Neural progenitor cell (in vitro differentiated cells): Measurements from ENCODE around the gene RARRES2. TPM values are rescaled to one million over a fixed set of nuclear protein-coding genes. Genes with fewer than 3 reads are reported as not detected.
A peak's percentile ranks its signal among the peaks of the same experiment; 100 is the strongest.

Experiments used
- DNase-seq: peaks from one replicate; pipeline ENCODE4 v3.0.0-alpha.2; 2016; ENCODE audit warnings: low spot score
- H2AFZ ChIP-seq: fragments of 200-600 bp; sonication (generic); replicated peaks from 2 replicates; pipeline ENCODE4 v1.6.1; 2016; ENCODE audit warnings: antibody characterized with exemption
- H3F3A ChIP-seq: fragments of 200-600 bp; sonication (generic); 2 replicates; pipeline ENCODE4 v1.6.1; 2016; ENCODE audit warnings: antibody characterized with exemption, low read depth
- H3K27ac ChIP-seq: fragments of 200-600 bp; sonication (generic); 2 replicates; pipeline ENCODE4 v1.5.1; 2016; ENCODE audit warnings: mild to moderate bottlenecking
- H3K27me3 ChIP-seq: fragments of 200-600 bp; sonication (generic); 2 replicates; pipeline ENCODE4 v1.6.1; 2016; ENCODE audit warnings: mild to moderate bottlenecking, moderate library complexity
- H3K36me3 ChIP-seq: fragments of 200-600 bp; sonication (generic); 2 replicates; pipeline ENCODE4 v1.5.1; 2016
- H3K4me1 ChIP-seq: fragments of 200-600 bp; sonication (generic); 2 replicates; pipeline ENCODE4 v1.6.1; 2016; ENCODE audit warnings: mixed run types
- H3K4me2 ChIP-seq: fragments of 200-600 bp; sonication (generic); 2 replicates; pipeline ENCODE4 v1.6.1; 2016
- H3K4me3 ChIP-seq: fragments of 200-600 bp; sonication (generic); 2 replicates; pipeline ENCODE4 v1.5.1; 2016
- H3K79me2 ChIP-seq: fragments of 200-600 bp; sonication (generic); 2 replicates; pipeline ENCODE4 v1.6.1; 2016; ENCODE audit warnings: low read depth
- H3K9ac ChIP-seq: fragments of 200-600 bp; sonication (generic); 2 replicates; pipeline ENCODE4 v1.6.1; 2016
- H3K9me3 ChIP-seq: fragments of 200-600 bp; sonication (generic); 2 replicates; pipeline ENCODE4 v1.5.1; 2016; ENCODE audit warnings: low read depth
- H4K20me1 ChIP-seq: fragments of 200-600 bp; sonication (generic); 2 replicates; pipeline ENCODE4 v1.6.1; 2016; ENCODE audit warnings: low read depth
- H3K27ac Mint-ChIP-seq: 3 replicates; pipeline ENCODE4 v1.8.0; 2021; ENCODE audit warnings: mixed read lengths
- H3K27me3 Mint-ChIP-seq: 2 replicates; pipeline ENCODE4 v1.8.0; 2022; ENCODE audit warnings: low read depth, mild to moderate bottlenecking, inconsistent platforms, moderate library complexity, mixed read lengths; ENCODE audit not compliant: insufficient read depth
- H3K36me3 Mint-ChIP-seq: 3 replicates; pipeline ENCODE4 v1.8.0; 2021; ENCODE audit warnings: mixed read lengths
- H3K4me1 Mint-ChIP-seq: 3 replicates; pipeline ENCODE4 v1.8.0; 2021; ENCODE audit warnings: mixed read lengths
- H3K4me3 Mint-ChIP-seq: 3 replicates; pipeline ENCODE4 v1.8.0; 2021; ENCODE audit warnings: mild to moderate bottlenecking, moderate library complexity, mixed read lengths
- H3K9me3 Mint-ChIP-seq: 3 replicates; pipeline ENCODE4 v1.8.0; 2020; ENCODE audit warnings: mixed read lengths
- CTCF ChIP-seq: fragments of 200-600 bp; sonication (generic); IDR thresholded peaks from 2 replicates; pipeline ENCODE4 v1.5.1; 2017; ENCODE audit warnings: antibody characterized with exemption, mild to moderate bottlenecking
- EZH2 ChIP-seq: fragments of 200-600 bp; sonication (generic); IDR thresholded peaks from 2 replicates; pipeline ENCODE4 v1.6.1; 2017; ENCODE audit warnings: antibody characterized with exemption, mild to moderate bottlenecking, moderate library complexity
- EZH2phosphoT487 ChIP-seq: fragments of 200-600 bp; sonication (generic); IDR thresholded peaks from 2 replicates; pipeline ENCODE4 v1.6.1; 2017; ENCODE audit warnings: antibody characterized with exemption
- total RNA-seq: library from RNA; depleted of rRNA; stranded (reverse); fragments of >200 nt; gene quantifications from 2 replicates; pipeline ENCODE4 v1.2.3, GENCODE V29; 2015; ENCODE audit warnings: low replicate concordance

Gene RARRES2
- total RNA-seq, result 0.19 and 0.43 TPM in 2 replicates

- H3K27ac ChIP-seq, result no peak within 1 kb of the TSS
- H3K36me3 Mint-ChIP-seq, result no peaks in the 10 kb centered on the region
- peaks cover 7% of the 10 kb centered on the region for H3K9me3 Mint-ChIP-seq
- H3K36me3 ChIP-seq, result no peaks in the 10 kb centered on the region
- H3K4me3 Mint-ChIP-seq, result peak within 1 kb of the TSS; percentile 87
- H3K4me3 ChIP-seq, result peak within 1 kb of the TSS; percentile 50
- peaks cover 26% of the 10 kb centered on the region for H3K4me1 ChIP-seq
- H3K9ac ChIP-seq, result no peak within 1 kb of the TSS
- H4K20me1 ChIP-seq, result peaks cover 10% of the 10 kb centered on the region
- TF ChIP-seq CTCF (no peak), EZH2 (peak; percentile 83), EZH2phosphoT487 (peak; percentile 72)
- H3K27me3 Mint-ChIP-seq, result peaks cover 34% of the 10 kb centered on the region
- peak; percentile 52 for DNase-seq
- H2AFZ ChIP-seq, result no peak within 1 kb of the TSS
- peaks cover 10% of the 10 kb centered on the region for H3F3A ChIP-seq
- H3K4me1 Mint-ChIP-seq, result peaks cover 27% of the 10 kb centered on the region
- H3K9me3 ChIP-seq, result peaks cover 8% of the 10 kb centered on the region
- H3K4me2 ChIP-seq, result peak within 1 kb of the TSS; percentile 95
- H3K27ac Mint-ChIP-seq, result peak within 1 kb of the TSS; percentile 33
- H3K27me3 ChIP-seq, result peaks cover 57% of the 10 kb centered on the region
- H3K79me2 ChIP-seq, result no peaks in the 10 kb centered on the region
These were observed at the start of gene RARRES2 for GRCh38 chr7:150341263-150342120. TSS of gene RARRES2 (minus strand) at chr7:150341629. CDS start at chr7:150340609, 1,020 bp downstream.

- H3K4me1 ChIP-seq, result peaks cover 34% of the 10 kb centered on the region
- peaks cover 40% of the 10 kb centered on the region for H4K20me1 ChIP-seq
- Mint-ChIP-seq H3K4me1 (peaks cover 50% of the 10 kb centered on the region), H3K27ac (no peak overlapping the region), H3K4me3 (no peak overlapping the region), H3K36me3 (peaks cover 23% of the 10 kb centered on the region), H3K27me3 (no peaks in the 10 kb centered on the region), H3K9me3 (no peaks in the 10 kb centered on the region)
- no peak overlapping the region for H3K27ac ChIP-seq
- H3K4me2 ChIP-seq, result no peak overlapping the region
- no peaks in the 10 kb centered on the region for H3K9me3 ChIP-seq
- no peaks in the 10 kb centered on the region for H3K27me3 ChIP-seq
- H2AFZ ChIP-seq, result no peak overlapping the region
- H3K4me3 ChIP-seq, result no peak overlapping the region
- H3F3A ChIP-seq, result peaks cover 15% of the 10 kb centered on the region
- H3K36me3 ChIP-seq, result peaks cover 8% of the 10 kb centered on the region
- no peak overlapping the region for H3K9ac ChIP-seq
- TF ChIP-seq EZH2 (no peak), CTCF (no peak), EZH2phosphoT487 (no peak)
- DNase-seq, result no peak
- H3K79me2 ChIP-seq, result peaks cover 97% of the 10 kb centered on the region
These were observed 48.8 kb upstream of the RARRES2 start for GRCh38 chr7:150390205-150390604.

DNA sequence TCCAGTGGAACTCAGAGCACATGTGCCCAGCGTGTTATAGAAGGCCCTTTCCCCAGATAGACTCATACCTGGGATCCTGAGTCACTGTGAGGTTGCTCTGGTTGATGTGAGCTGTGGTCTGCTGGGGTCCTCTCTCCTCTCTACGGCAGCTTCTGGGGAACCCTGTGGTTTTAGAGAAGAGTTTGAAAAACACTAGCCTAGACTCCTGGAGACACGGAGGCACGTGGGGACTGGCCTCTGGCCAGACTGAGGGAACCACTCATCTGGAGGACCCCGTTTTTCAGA is 48.0 kb upstream of the RARRES2 start:
- Mint-ChIP-seq H3K27me3 (no peaks in the 10 kb centered on the region), H3K4me3 (no peak overlapping the region), H3K27ac (no peak overlapping the region), H3K9me3 (no peaks in the 10 kb centered on the region), H3K36me3 (peaks cover 23% of the 10 kb centered on the region), H3K4me1 (peaks cover 54% of the 10 kb centered on the region)
- DNase-seq, result no peak
- peaks cover 8% of the 10 kb centered on the region for H3K36me3 ChIP-seq
- TF ChIP-seq EZH2phosphoT487 (no peak), CTCF (no peak), EZH2 (no peak)
- no peaks in the 10 kb centered on the region for H3K27me3 ChIP-seq
- H3K9ac ChIP-seq, result no peak overlapping the region
- no peaks in the 10 kb centered on the region for H3K9me3 ChIP-seq
- no peak overlapping the region for H3K4me2 ChIP-seq
- H3K79me2 ChIP-seq, result peaks cover 97% of the 10 kb centered on the region
- peaks cover 22% of the 10 kb centered on the region for H3F3A ChIP-seq
- peaks cover 44% of the 10 kb centered on the region for H4K20me1 ChIP-seq
- no peak overlapping the region for H3K27ac ChIP-seq
- no peak overlapping the region for H2AFZ ChIP-seq
- H3K4me3 ChIP-seq, result no peak overlapping the region
- peaks cover 35% of the 10 kb centered on the region for H3K4me1 ChIP-seq
